Endothelial cell of umbilical vein (primary cell): ENCODE results near the gene KDM4C.

Experiments
- EZH2 ChIP-seq: IDR thresholded peaks from 2 replicates; pipeline ENCODE4 v1.6.1; 2012; ENCODE audit warnings: borderline replicate concordance, low read depth, mild to moderate bottlenecking, moderate library complexity, low read length, inconsistent platforms; ENCODE audit not compliant: severe bottlenecking
- FOS ChIP-seq: IDR thresholded peaks from 2 replicates; pipeline ENCODE4 v1.6.1; 2011; ENCODE audit warnings: mild to moderate bottlenecking, low read length, moderate library complexity, borderline replicate concordance; ENCODE audit not compliant: insufficient read depth
- GATA2 ChIP-seq: IDR thresholded peaks from 2 replicates; pipeline ENCODE4 v1.7.0; 2011; ENCODE audit warnings: low read depth, mild to moderate bottlenecking, moderate library complexity, mixed read lengths, low read length; ENCODE audit not compliant: insufficient read length, insufficient read depth
- JUN ChIP-seq: IDR thresholded peaks from 2 replicates; pipeline ENCODE4 v1.6.1; 2011; ENCODE audit warnings: borderline replicate concordance, low read depth; ENCODE audit not compliant: insufficient read length, insufficient read depth
- MYC ChIP-seq: IDR thresholded peaks from one replicate; pipeline ENCODE4 v1.6.1; 2011; ENCODE audit warnings: mild to moderate bottlenecking, low read depth, low read length
- POLR2A ChIP-seq: IDR thresholded peaks from 2 replicates; pipeline ENCODE4 v1.6.1; 2012; ENCODE audit warnings: low read depth, mild to moderate bottlenecking, control low read depth, low read length
- POLR2AphosphoS5 ChIP-seq: IDR thresholded peaks from 2 replicates; pipeline ENCODE4 v1.6.1; 2012; ENCODE audit warnings: low read depth, mild to moderate bottlenecking, control low read depth, low read length, moderate library complexity; ENCODE audit not compliant: insufficient read depth
- TF ChIP-seq, protein P1 (sequence below), 2 donors: IDR thresholded peaks; 1 replicate in 1 of 2; 2 replicates in 1 of 2; pipeline ENCODE4 v1.5.1; 2011; ENCODE audit warnings: low read length in 2 of 2, mild to moderate bottlenecking in 2 of 2, moderate library complexity in 2 of 2, control low read depth in 1 of 2, inconsistent platforms in 1 of 2, low read depth in 1 of 2; ENCODE audit not compliant: insufficient read depth in 1 of 2; ENCODE audit errors: extremely low read depth in 1 of 2
- TF ChIP-seq, protein P2 (sequence below): IDR thresholded peaks from 2 replicates; pipeline ENCODE4 v1.6.1; 2011; ENCODE audit not compliant: insufficient read depth, insufficient read length

DNA sequence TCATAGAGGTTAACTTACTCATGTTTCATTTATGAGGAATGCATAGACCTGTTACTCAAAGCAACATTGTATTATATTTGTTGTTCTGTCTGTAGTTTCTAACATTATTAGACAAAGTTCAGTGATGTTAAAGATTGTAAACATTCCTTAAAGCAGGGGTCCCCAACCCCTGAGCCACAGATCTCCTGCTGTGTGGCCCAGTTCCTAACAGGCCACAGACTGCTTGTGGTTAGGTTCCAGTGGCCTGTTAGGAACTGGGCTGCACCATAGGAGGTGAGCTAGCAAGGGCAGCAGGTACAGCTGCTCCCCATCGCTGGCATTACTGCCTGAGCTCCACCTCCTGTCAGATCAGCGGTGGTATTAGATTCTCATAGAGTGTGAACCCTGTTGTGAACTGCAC, 181.1 kb downstream of the KDM4C start:
- TF ChIP-seq, protein P1, sequence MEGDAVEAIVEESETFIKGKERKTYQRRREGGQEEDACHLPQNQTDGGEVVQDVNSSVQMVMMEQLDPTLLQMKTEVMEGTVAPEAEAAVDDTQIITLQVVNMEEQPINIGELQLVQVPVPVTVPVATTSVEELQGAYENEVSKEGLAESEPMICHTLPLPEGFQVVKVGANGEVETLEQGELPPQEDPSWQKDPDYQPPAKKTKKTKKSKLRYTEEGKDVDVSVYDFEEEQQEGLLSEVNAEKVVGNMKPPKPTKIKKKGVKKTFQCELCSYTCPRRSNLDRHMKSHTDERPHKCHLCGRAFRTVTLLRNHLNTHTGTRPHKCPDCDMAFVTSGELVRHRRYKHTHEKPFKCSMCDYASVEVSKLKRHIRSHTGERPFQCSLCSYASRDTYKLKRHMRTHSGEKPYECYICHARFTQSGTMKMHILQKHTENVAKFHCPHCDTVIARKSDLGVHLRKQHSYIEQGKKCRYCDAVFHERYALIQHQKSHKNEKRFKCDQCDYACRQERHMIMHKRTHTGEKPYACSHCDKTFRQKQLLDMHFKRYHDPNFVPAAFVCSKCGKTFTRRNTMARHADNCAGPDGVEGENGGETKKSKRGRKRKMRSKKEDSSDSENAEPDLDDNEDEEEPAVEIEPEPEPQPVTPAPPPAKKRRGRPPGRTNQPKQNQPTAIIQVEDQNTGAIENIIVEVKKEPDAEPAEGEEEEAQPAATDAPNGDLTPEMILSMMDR (IDR thresholded peaks at IDR 0.05; ENCODE audit: extremely low read depth in 1 of 2, insufficient read depth in 1 of 2, low read depth in 1 of 2, low read length in 2 of 2), result no peak
- TF ChIP-seq FOS, result no peak
- TF ChIP-seq POLR2AphosphoS5, result no peak
- no peak for TF ChIP-seq EZH2
- no peak for TF ChIP-seq POLR2A
- TF ChIP-seq MYC, result no peak
- no peak for TF ChIP-seq JUN
- TF ChIP-seq, protein P2, sequence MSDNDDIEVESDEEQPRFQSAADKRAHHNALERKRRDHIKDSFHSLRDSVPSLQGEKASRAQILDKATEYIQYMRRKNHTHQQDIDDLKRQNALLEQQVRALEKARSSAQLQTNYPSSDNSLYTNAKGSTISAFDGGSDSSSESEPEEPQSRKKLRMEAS, result no peak
- no peak for TF ChIP-seq GATA2
